ENCODE data around the gene SH2D6. TPM values are rescaled to one million over a fixed set of nuclear protein-coding genes. Genes with fewer than 3 reads are reported as not detected.
"Not testable (repeated sequence)": the region's sequence is repeated elsewhere in the genome, so short reads cannot be mapped to it uniquely, and the experiment has no call there.

The SH2D6 gene
- polyA plus RNA-seq, 4 donors: 0.56 to 1.4 (median 0.95) TPM

GRCh38 chr2:85459771-85460170 lies 41.3 kb downstream of the SH2D6 start:
- DNase-seq (ENCODE audit: low read depth in 4 of 4, low spot score in 2 of 4): no peak

GRCh38 chr2:85462322-85462721 lies 43.8 kb downstream of the SH2D6 start:
- no peak for DNase-seq (ENCODE audit: low read depth in 4 of 4, low spot score in 2 of 4)

DNA sequence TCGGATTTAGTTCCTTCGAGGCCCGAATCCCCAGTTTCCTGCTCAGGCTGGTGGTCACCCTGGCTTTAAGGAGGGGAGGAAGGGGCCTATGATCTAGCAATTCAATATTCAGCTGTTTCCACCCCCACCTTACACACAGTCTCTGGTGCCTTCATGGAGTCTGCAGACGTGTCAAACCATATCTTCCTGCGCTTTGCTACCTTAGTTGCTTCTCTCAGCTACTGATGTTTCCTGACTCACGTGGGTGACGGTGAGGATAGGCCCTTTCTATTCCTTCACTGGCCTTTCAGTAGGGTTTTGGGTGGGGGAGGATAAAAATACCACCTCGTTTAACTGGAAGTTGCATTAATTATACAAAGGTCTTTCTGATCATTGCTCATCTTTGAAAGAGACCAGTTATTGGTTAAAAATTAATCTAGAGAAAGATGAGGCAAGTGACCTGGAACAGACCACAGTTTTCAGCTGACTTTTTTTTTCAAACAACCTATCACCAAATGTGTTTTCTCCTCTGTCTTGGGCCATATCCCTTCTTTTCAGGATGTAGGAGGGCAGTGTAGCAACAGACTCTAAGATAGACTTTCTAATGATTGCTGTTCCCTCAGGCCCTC lies 49.7 kb downstream of the SH2D6 start:
- DNase-seq (ENCODE audit: low read depth in 4 of 4, low spot score in 2 of 4): no peak

- no peak for DNase-seq (ENCODE audit: low read depth in 4 of 4, low spot score in 2 of 4)
These were observed 50.3 kb downstream of the SH2D6 start for GRCh38 chr2:85468704-85469349.

GRCh38 chr2:85470850-85471800 lies 52.6 kb downstream of the SH2D6 start:
- DNase-seq (ENCODE audit: low read depth in 4 of 4, low spot score in 2 of 4): no peak

DNA sequence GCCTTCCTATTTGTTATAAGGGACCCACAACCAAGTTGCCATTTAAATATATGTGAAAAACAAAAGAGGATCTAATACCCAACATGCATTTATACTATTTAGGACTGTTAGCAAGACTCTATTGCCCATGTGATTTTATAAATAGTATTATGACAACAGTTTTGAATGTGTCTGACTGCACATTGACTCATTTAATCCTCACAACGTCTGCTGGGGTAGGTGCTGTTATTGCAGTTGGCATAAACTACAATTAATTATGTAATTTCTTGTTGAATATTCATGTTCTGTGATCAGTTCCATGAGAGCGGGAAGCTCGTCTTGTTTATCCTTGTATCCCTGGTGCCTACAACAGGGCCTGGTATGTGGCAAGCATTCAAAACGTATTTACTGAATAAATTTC lies 53.7 kb downstream of the SH2D6 start:
- no peak for DNase-seq (ENCODE audit: low read depth in 4 of 4, low spot score in 2 of 4)

- no peak for DNase-seq (ENCODE audit: low read depth in 4 of 4, low spot score in 2 of 4)
These were observed 57.4 kb downstream of the SH2D6 start for GRCh38 chr2:85475799-85476490.

DNA sequence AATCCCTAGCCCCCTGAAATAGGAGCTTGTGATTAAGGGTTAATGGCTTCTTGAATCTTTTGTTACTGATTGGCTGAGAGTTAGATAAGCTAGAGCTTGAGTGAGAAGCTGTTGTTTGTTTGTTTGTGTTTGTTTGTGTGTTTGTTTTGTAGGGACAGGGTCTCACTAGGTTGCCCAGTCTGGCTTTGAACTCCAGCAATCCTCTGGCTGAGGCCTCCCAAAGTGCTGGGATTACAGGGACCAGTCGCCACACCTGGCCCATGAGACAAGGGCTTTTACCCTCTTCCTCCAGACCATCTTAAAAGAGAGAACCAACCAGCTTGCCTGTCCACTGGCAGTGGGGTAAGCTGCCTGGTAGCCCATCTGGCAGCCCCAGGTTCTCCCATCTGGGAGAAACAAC lies 58.1 kb downstream of the SH2D6 start:
- DNase-seq (ENCODE audit: low read depth in 4 of 4, low spot score in 2 of 4): no peak

- no peak for DNase-seq (ENCODE audit: low read depth in 4 of 4, low spot score in 2 of 4)
These were observed 59.4 kb downstream of the SH2D6 start for GRCh38 chr2:85477884-85478283.

- no peak for DNase-seq (ENCODE audit: low read depth in 4 of 4, low spot score in 2 of 4)
These were observed 63.6 kb downstream of the SH2D6 start for GRCh38 chr2:85481818-85482777.

DNA sequence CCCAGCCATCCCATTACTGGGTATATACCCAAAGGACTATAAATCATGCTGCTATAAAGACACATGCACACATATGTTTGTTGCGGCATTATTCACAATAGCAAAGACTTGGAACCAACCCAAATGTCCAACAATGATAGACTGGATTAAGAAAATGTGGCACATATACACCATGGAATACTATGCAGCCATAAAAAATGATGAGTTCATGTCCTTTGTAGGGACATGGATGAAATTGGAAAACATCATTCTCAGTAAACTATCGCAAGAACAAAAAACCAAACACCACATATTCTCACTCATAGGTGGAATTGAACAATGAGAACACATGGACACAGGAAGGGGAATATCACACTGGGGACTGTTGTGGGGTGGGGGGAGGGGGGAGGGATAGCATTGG lies 66.1 kb downstream of the SH2D6 start:
- not testable (repeated sequence) for DNase-seq (ENCODE audit: low read depth in 4 of 4, low spot score in 2 of 4)

DNA sequence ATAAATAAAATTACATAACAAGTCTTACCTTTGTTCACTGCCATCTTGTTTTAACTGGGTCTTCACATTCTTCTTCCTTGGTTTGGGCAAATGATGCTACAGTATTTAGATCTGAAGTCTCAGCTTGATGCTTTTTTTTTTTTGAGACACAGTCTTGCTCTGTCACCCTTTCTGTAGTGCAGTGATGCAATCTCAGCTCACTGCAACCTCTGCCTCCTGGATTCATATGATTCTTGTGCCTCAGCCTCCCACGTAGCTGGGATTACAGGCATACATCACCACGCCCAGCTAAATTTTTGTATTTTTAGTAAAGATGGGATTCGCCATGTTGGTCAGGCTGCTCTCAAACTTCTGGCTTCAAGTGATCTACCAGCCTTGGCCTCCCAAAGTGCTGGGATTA lies 67.3 kb downstream of the SH2D6 start:
- no peak for DNase-seq (ENCODE audit: low read depth in 4 of 4, low spot score in 2 of 4)

Other genes with a start within 250 kb of the SH2D6 start
- 100 to 1,000 TPM; 113 to 136 (median 127) TPM for gene TGOLN2, start 90.7 kb upstream of the SH2D6 start, polyA plus RNA-seq (ENCODE audit: insufficient read length in 4 of 4)
- 10 to 100 TPM; 17.5 to 27.8 (median 26.8) TPM for gene RETSAT, start 64.2 kb upstream of the SH2D6 start, polyA plus RNA-seq (ENCODE audit: insufficient read length in 4 of 4)
- 10 to 100 TPM; 21.0 to 37.7 (median 30.0) TPM for gene ELMOD3, start 63.9 kb upstream of the SH2D6 start, polyA plus RNA-seq (ENCODE audit: insufficient read length in 4 of 4)
- 100 to 1,000 TPM in 3 of 4 donors, 10 to 100 TPM in 1; 94.7 to 144 (median 133) TPM for gene CAPG, start 8.3 kb upstream of the SH2D6 start, polyA plus RNA-seq (ENCODE audit: insufficient read length in 4 of 4)
- gene MAT2A, start 120.5 kb downstream of the SH2D6 start, polyA plus RNA-seq (ENCODE audit: insufficient read length in 4 of 4): 100 to 1,000 TPM; 277 to 434 (median 344) TPM
- 10 to 100 TPM; 42.1 to 48.1 (median 43.3) TPM for gene GGCX, start 142.8 kb downstream of the SH2D6 start, polyA plus RNA-seq (ENCODE audit: insufficient read length in 4 of 4)
- gene VAMP8, start 158.9 kb downstream of the SH2D6 start, polyA plus RNA-seq (ENCODE audit: insufficient read length in 4 of 4): 10 to 100 TPM; 86.5 to 99.5 (median 91.1) TPM
- gene VAMP5, start 165.7 kb downstream of the SH2D6 start, polyA plus RNA-seq (ENCODE audit: insufficient read length in 4 of 4): 10 to 100 TPM; 37.1 to 54.2 (median 45.7) TPM
- 100 to 1,000 TPM; 127 to 154 (median 143) TPM for gene RNF181, start 177.0 kb downstream of the SH2D6 start, polyA plus RNA-seq (ENCODE audit: insufficient read length in 4 of 4)
- gene TMEM150A, start 184.0 kb downstream of the SH2D6 start, polyA plus RNA-seq (ENCODE audit: insufficient read length in 4 of 4): 10 to 100 TPM; 33.7 to 43.0 (median 36.7) TPM
- 10 to 100 TPM; 55.2 to 83.3 (median 69.6) TPM for gene C2orf68, start 193.4 kb downstream of the SH2D6 start, polyA plus RNA-seq (ENCODE audit: insufficient read length in 4 of 4)
- gene USP39, start 197.5 kb downstream of the SH2D6 start, polyA plus RNA-seq (ENCODE audit: insufficient read length in 4 of 4): 10 to 100 TPM; 61.8 to 72.5 (median 67.4) TPM
- gene SFTPB, start 249.5 kb downstream of the SH2D6 start, polyA plus RNA-seq (ENCODE audit: insufficient read length in 4 of 4): under 1 TPM; 0.09 to 0.61 (median 0.14) TPM